Hematopoietic multipotent progenitor cell treated with erythropoietin and hydrocortisone succinate and interleukin-3 and kit ligand, for 6 days (in vitro differentiated cells): Measurements from ENCODE around the gene C12orf76.

Experiments
- DNase-seq: peaks from one replicate; pipeline ENCODE4 v3.0.0-alpha.2; 2015

Gene C12orf76

DNA sequence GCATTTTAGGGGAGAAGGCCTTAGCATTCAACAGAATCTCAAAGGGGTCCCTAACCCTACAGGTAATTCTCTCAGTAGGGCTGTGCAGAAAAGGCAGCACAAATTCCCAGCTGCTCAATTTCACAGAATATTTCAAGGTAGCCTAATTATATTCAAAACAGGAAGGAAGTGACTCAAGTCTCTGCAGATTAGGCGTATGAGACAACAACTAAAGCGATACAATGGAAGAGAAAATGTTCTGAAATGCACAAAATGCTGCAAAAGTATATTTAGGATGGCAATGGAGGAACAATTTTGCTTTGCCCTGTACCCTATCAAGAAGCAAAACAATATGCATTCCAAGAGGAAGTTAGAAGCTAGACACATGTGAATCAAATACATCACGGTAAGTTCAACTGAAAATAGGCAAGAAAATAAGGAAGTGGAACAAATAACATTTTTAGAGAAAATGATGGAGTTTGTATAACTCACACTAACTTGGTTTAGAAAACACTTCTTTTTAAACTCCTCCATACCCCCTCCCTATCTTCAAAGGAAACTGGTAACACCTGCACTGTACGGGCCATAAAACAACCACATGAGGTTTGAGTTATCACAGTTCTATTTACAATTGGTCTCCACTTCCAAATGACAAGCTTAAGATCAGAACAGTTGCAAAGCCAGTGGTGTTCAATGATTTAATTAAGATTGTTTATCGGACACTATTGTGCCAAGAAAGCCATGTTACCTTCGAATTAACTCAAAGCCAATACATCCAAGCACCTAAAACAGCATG lies 53.7 kb downstream of the C12orf76 start:
- DNase-seq = peak; percentile 38

DNA sequence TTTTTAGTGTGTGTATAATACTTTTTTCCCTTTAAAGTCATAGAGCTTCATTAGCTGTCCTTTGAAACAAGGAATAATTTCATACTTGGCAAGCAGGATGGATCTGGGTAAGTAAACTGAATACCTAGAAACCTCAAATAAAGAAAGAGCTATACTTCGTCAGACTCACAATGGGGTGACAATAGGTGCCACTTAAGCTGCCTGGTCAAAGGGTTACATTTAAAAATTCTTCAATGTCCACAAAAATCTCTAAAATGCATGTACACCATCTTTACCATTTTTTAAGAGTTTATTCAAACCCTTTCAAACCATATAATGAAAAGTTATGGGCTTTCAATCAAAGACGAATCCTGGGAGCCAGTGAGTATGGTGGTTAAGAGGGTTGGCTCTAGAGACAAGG lies 55.2 kb downstream of the C12orf76 start:
- DNase-seq = no peak

DNA sequence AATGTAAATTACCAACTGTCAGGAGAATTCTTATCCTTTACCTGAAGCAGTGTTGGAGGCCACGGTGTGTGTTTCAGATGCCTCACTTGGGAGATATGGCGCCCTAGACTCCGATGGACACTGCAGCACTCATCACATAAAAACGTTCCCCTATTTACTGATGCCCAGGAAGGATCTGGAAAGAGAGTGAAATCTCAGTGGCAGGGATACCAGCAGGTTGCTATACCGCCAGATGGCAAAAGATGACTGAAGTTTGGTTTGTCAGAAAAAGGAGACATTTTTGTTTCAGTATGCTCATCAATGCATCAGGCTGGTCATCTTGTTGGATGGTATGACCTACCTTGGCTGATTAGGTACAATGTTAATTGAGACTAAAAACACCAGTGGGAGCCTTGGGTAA lies 56.7 kb downstream of the C12orf76 start:
- DNase-seq = no peak
